Astrocyte of the spinal cord (primary cell): ENCODE data around the gene UPF1.
A peak's percentile ranks its signal among the peaks of the same experiment; 100 is the strongest.

Source experiments
- DNase-seq: peaks from one replicate; pipeline ENCODE4 v3.0.0; 2011; ENCODE audit warnings: low read depth, low spot score
- H3K4me3 ChIP-seq: 2 replicates; pipeline ENCODE4 v1.5.1; 2011; ENCODE audit warnings: low read depth, mild to moderate bottlenecking, low read length, moderate library complexity
- CTCF ChIP-seq: IDR thresholded peaks from 2 replicates; pipeline ENCODE4 v1.5.1; 2012; ENCODE audit warnings: low read depth, mild to moderate bottlenecking, low read length, inconsistent platforms
- in situ Hi-C: cut with HindIII; loops from 2 replicates; pipeline ENCODE4 v1.10.0; 2017; ENCODE audit warnings: low sequenced_read_pairs

The UPF1 gene

GRCh38 chr19:18844806-18845329, 13.1 kb downstream of the UPF1 start:
- H3K4me3 ChIP-seq = no peak overlapping the region
- in situ Hi-C loops = no loop called here
- no peak for TF ChIP-seq CTCF
- DNase-seq = no peak

GRCh38 chr19:18845961-18846360, 14.2 kb downstream of the UPF1 start:
- in situ Hi-C loops = no loop called here
- no peak overlapping the region for H3K4me3 ChIP-seq
- TF ChIP-seq CTCF = no peak
- DNase-seq = no peak

- peak; percentile 70 for DNase-seq
- TF ChIP-seq CTCF = peak; percentile 94
- no peak overlapping the region for H3K4me3 ChIP-seq
- in situ Hi-C loops = no loop called here
These were observed 15.2 kb downstream of the UPF1 start for GRCh38 chr19:18846862-18847548.

- DNase-seq = no peak
- in situ Hi-C loops = no loop called here
- H3K4me3 ChIP-seq = no peak overlapping the region
- no peak for TF ChIP-seq CTCF
These were observed 16.0 kb downstream of the UPF1 start for GRCh38 chr19:18847549-18848463.

- in situ Hi-C loops = no loop called here
- DNase-seq = no peak
- no peak overlapping the region for H3K4me3 ChIP-seq
- no peak for TF ChIP-seq CTCF
These were observed 17.3 kb downstream of the UPF1 start for GRCh38 chr19:18848878-18849661.

GRCh38 chr19:18849838-18850400, 18.2 kb downstream of the UPF1 start:
- TF ChIP-seq CTCF = no peak
- no peak for DNase-seq
- no peak overlapping the region for H3K4me3 ChIP-seq
- in situ Hi-C loops = no loop called here
